Dendritic cell treated with granulocyte-macrophage colony-stimulating factor and Interleukin-4, amounts not matched to agents 40 ng/mL and 50 ng/mL, for 4 days (primary cell): ENCODE data around the gene ZNF576.

Experiments
- H3K27ac Mint-ChIP-seq: one replicate; pipeline ENCODE4 v1.8.0; 2022; ENCODE audit warnings: mild to moderate bottlenecking, mixed read lengths
- H3K27me3 Mint-ChIP-seq: one replicate; pipeline ENCODE4 v1.8.0; 2022; ENCODE audit warnings: mild to moderate bottlenecking, mixed read lengths
- H3K36me3 Mint-ChIP-seq: one replicate; pipeline ENCODE4 v1.8.0; 2022; ENCODE audit warnings: low read depth, mixed read lengths
- H3K4me1 Mint-ChIP-seq: one replicate; pipeline ENCODE4 v1.8.0; 2022; ENCODE audit warnings: low read depth, mixed read lengths
- H3K4me3 Mint-ChIP-seq: one replicate; pipeline ENCODE4 v1.8.0; 2022; ENCODE audit warnings: mild to moderate bottlenecking, moderate library complexity, mixed read lengths
- H3K9me3 Mint-ChIP-seq: one replicate; pipeline ENCODE4 v1.8.0; 2022; ENCODE audit warnings: mixed read lengths
- intact Hi-C: fragments of 100-400 bp; cut with micrococcal nuclease; formaldehyde crosslinking; loops from one replicate; pipeline ENCODE4 v1.15.0; 2022

Gene ZNF576

DNA sequence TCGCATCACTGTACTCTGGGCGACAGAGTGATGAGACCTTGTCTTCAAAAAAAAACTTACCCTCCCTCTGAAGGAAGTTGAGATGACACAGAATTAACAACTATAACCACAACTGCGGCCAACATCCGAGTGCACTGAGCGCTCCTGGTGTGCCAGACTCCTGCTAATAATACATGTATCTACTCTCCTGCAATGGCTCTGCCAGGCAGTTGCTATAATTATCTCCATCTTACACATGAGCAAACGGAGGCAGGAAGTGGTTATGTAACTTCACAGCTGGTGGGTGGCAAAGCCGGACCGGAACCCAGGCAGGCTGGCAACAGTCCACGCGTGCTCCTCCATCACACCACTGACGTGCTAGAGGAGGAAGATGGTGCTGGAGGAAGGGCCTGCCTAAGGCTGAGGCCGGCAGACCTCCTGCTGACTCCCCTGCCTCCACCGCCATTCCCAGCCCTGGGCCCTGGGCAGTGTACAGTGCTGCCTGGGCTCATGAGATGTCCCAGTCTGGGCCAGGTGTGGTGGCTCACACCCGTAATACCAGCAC lies 33.6 kb upstream of the ZNF576 start:
- intact Hi-C loops, result loop anchor here (5.0 kb wide), 1 partner anchor 35 kb away; the partner anchor contains the start of genes IRGQ and ZNF576
- Mint-ChIP-seq H3K36me3 (peaks cover 51% of the 10 kb centered on the region), H3K4me3 (peak overlapping the region; percentile 37), H3K4me1 (peaks cover 28% of the 10 kb centered on the region), H3K27me3 (no peaks in the 10 kb centered on the region), H3K9me3 (no peaks in the 10 kb centered on the region), H3K27ac (peak overlapping the region; percentile 71)

DNA sequence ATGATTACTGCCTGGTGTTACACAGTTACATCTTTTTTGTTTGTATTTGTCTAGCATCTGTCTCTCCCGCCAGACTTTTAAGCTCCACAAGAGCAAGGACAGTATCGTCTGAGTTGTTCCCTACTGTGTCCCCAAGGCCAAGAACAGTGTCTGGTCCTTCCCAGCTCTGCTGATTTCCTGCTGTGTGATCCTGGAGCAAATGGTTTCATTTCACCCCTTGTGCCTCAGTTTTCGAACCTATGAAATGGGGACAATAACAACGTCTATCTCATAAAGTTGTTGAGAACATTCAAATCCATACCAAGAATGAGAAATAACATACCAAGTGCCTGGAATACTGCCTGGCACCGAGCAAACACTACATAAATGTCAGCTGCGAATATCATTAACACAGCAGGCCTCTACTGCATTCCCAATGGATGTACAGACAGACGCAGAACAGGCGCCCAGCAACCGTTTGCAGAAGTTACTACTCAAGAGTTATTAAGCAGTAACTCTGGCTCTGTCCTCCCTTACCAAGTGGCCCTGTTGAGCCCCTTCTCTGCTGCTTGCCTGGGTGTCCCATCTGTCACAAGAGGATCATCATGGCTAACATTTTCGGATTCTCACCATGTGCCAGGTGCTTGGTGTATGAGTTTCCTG lies 32.5 kb upstream of the ZNF576 start:
- H3K27me3 Mint-ChIP-seq, result no peaks in the 10 kb centered on the region
- H3K27ac Mint-ChIP-seq, result peak overlapping the region; percentile 71
- no peak overlapping the region for H3K4me3 Mint-ChIP-seq
- no peaks in the 10 kb centered on the region for H3K9me3 Mint-ChIP-seq
- H3K4me1 Mint-ChIP-seq, result peaks cover 28% of the 10 kb centered on the region
- peaks cover 51% of the 10 kb centered on the region for H3K36me3 Mint-ChIP-seq
- intact Hi-C loops, result loop anchor here (5.0 kb wide), 1 partner anchor 33 kb away; the partner anchor contains the start of genes IRGQ and ZNF576

DNA sequence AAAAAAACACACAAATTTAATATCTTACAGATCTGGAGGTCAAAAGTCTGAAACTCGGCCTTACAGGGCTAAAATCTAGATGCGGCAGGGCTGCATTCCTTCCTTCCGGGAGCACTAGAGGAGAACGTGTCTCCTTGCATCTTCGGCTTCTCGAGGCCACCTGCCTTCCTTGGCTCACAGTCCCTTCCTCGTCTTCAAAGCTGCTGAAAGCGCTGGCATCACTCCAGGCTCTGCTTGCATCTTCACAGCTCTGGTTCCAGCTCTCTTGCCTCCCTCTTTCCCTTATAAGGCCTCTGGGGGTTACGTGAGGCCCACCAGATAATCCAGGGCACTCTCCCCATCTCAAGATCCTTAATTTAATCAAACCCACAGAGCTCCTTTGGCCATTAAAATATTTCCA lies 31.6 kb upstream of the ZNF576 start:
- peaks cover 49% of the 10 kb centered on the region for H3K36me3 Mint-ChIP-seq
- no peak overlapping the region for H3K4me3 Mint-ChIP-seq
- no peaks in the 10 kb centered on the region for H3K9me3 Mint-ChIP-seq
- H3K27ac Mint-ChIP-seq, result peak overlapping the region; percentile 5
- intact Hi-C loops, result loop anchor here (5.0 kb wide), 1 partner anchor 33 kb away; the partner anchor contains the start of genes IRGQ and ZNF576
- H3K4me1 Mint-ChIP-seq, result peaks cover 28% of the 10 kb centered on the region
- H3K27me3 Mint-ChIP-seq, result no peaks in the 10 kb centered on the region

DNA sequence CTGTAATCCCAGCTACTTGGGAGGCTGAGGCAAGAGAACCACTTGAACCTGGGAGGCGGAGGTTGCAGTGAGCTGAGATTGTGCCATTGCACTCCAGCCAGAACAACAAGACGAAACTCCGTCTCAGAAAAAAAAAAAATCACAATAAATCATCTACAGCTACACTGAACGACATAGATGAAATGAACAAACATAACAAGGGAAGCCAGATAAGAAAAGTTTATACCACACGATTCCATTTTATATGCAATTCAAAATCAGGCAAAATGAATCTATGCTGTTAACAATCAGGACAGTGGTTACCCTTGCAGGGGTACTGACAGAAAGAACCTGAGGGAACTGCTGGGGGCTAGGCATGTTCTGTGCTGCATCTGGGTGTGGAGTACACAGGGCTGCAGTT lies 26.7 kb upstream of the ZNF576 start:
- H3K9me3 Mint-ChIP-seq, result no peaks in the 10 kb centered on the region
- H3K27ac Mint-ChIP-seq, result no peak overlapping the region
- intact Hi-C loops, result no loop called here
- peaks cover 21% of the 10 kb centered on the region for H3K4me1 Mint-ChIP-seq
- peaks cover 42% of the 10 kb centered on the region for H3K36me3 Mint-ChIP-seq
- no peak overlapping the region for H3K4me3 Mint-ChIP-seq
- H3K27me3 Mint-ChIP-seq, result no peaks in the 10 kb centered on the region

DNA sequence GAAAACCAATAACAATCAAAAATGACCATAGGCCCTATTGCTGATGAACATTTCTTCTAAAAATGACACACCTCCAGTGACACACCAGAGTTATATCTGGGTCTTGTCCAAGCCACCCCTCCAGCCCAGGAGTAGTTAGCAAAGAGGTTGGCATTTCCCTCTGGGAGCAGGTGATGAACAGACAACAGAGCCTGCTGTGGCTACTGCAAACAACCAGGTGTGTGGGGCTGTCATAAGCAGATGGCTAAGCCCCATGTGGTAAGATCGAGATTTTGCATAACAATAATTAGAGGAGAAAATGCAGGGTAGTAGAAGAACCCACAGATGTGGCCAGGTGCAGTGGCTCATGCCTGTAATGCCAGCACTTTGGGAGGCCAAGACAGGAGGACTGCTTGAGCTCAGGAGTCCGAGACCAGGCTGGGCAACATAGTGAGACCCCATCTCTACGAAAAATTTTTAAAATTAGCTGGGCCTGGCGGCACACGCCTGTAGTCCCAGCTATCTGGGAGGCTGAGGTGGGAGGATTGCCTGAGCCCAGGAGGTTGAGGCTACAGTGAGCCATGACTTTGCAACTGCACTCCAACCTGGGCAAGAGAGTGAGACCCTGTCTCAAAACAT lies 26.1 kb upstream of the ZNF576 start:
- Mint-ChIP-seq H3K36me3 (peaks cover 47% of the 10 kb centered on the region), H3K27ac (no peak overlapping the region), H3K4me1 (peaks cover 22% of the 10 kb centered on the region), H3K27me3 (no peaks in the 10 kb centered on the region), H3K4me3 (no peak overlapping the region), H3K9me3 (no peaks in the 10 kb centered on the region)
- intact Hi-C loops, result no loop called here

DNA sequence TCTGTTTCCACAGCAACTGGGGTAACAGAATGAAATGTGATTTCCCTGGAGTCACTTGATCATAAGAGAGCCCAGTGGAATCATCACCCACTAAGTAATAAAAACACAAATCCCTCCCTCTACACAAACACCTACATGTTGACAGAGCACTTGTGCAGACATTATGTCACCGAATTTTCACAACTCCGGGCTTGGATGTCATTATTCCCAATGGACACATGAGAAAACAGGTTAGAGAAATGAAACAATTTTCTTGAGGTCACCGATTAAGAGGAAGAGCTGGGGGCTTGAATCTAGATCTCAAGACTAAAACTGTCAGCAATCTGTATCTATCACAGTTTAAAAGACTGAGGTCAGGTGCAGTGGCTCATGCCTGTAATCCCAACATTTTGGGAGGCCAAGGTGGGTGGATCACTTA lies 24.2 kb upstream of the ZNF576 start:
- Mint-ChIP-seq H3K27ac (no peak overlapping the region), H3K4me3 (no peak overlapping the region), H3K4me1 (peaks cover 30% of the 10 kb centered on the region)

DNA sequence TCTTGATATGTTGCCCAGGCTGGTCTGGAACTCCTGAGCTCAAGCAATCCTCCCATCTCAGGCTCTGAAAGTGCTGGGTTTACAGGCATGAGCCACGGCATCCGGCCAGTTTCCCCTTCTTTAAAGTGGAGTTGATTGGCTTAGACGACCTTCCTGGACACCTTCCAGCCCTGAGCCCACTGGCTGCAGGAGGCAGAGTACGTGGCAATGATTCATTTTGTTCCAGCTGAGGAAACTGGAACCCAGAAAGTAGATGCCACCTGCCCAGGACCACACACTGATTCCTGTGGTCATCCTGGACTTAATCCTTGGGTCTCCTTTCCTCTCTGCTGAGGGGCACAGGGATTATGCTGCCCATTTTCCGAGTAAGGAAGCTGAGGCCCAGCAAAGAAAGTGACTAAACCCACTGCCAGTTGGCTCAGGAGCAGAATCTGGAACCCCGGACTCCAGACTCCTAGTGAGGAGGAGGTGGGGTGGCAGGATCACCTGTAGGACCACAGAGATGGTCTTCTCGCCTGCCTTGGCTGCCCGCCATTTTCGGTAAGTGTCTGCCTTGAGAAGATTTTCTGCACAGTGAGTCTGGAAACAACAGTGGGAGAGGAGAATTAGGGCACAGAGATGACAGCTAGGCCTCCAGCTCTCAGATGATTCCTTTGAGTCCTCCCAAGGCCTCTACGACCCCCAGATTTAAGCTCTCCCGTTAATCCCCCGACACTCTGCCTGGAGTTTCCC lies 21.8 kb upstream of the ZNF576 start:
- peak overlapping the region; percentile 94 for H3K27ac Mint-ChIP-seq
- H3K4me1 Mint-ChIP-seq, result peaks cover 40% of the 10 kb centered on the region
- H3K27me3 Mint-ChIP-seq, result no peaks in the 10 kb centered on the region
- H3K9me3 Mint-ChIP-seq, result no peaks in the 10 kb centered on the region
- H3K36me3 Mint-ChIP-seq, result peaks cover 34% of the 10 kb centered on the region
- intact Hi-C loops, result loop anchor here (1.0 kb wide), 1 partner anchor 22 kb away; the partner anchor contains the start of genes IRGQ and ZNF576
- H3K4me3 Mint-ChIP-seq, result peak overlapping the region; percentile 94

More for the DNA sequence above, 24.2 kb upstream of the ZNF576 start:
- no peaks in the 10 kb centered on the region for H3K9me3 Mint-ChIP-seq
- H3K36me3 Mint-ChIP-seq, result peaks cover 43% of the 10 kb centered on the region
- intact Hi-C loops, result no loop called here
- H3K27me3 Mint-ChIP-seq, result no peaks in the 10 kb centered on the region

DNA sequence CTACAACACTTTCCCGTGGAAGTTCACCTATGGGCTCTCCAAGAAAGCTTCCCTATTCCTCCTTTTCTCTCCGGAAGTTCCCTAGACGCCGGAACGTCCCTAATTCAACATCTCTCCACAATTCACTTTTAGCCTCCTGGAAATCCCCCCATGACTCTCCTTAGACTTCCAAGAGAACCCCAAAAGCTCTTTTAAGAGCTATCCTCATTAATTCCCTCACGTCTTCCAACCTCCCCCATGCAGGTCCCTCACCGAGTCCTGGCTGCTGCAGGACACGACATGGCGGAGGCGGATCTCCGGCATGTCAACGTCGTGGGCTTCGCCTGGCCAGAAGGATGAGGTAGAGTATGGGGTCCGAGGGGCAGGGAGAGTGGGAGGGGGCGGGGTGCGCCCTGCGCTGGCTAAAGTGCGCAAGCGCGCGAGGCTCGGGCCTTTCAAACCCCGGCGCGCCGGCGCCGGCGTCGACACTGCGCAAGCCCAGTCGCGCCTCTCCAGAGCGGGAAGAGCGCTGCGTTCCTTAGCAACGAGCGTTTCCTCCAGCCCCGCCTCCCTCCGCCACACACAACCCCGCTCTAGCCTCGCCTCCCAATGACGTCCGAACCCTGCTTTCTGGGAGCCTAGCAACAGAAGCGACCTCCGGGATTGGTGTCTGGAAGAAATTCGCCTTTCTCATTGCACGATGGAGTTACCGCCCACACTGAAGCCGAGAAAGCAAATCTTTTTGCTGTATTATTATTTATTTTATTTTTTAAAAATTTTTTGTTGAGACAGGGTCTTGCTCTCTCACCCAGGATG lies 21.0 kb upstream of the ZNF576 start, which contains the start of the genes PINLYP and XRCC1:
Gene PINLYP, plus strand, starts transcription at position 646 of the 795 bp plus-strand sequence. CDS start 1,391 bp downstream, outside the sequence.
Gene XRCC1, minus strand, starts transcription at position 372 of the 795 bp plus-strand sequence. Its CDS starts 69 bp downstream, at position 303.
- intact Hi-C loops, result loop anchor here (1.0 kb wide), 1 partner anchor 21 kb away; the partner anchor contains the start of genes IRGQ and ZNF576
- Mint-ChIP-seq H3K4me1 (peaks cover 44% of the 10 kb centered on the region), H3K4me3 (peak within 1 kb of the TSS; percentile 94), H3K27me3 (no peaks in the 10 kb centered on the region), H3K27ac (peak within 1 kb of the TSS; percentile 94), H3K36me3 (peaks cover 26% of the 10 kb centered on the region), H3K9me3 (no peaks in the 10 kb centered on the region)

DNA sequence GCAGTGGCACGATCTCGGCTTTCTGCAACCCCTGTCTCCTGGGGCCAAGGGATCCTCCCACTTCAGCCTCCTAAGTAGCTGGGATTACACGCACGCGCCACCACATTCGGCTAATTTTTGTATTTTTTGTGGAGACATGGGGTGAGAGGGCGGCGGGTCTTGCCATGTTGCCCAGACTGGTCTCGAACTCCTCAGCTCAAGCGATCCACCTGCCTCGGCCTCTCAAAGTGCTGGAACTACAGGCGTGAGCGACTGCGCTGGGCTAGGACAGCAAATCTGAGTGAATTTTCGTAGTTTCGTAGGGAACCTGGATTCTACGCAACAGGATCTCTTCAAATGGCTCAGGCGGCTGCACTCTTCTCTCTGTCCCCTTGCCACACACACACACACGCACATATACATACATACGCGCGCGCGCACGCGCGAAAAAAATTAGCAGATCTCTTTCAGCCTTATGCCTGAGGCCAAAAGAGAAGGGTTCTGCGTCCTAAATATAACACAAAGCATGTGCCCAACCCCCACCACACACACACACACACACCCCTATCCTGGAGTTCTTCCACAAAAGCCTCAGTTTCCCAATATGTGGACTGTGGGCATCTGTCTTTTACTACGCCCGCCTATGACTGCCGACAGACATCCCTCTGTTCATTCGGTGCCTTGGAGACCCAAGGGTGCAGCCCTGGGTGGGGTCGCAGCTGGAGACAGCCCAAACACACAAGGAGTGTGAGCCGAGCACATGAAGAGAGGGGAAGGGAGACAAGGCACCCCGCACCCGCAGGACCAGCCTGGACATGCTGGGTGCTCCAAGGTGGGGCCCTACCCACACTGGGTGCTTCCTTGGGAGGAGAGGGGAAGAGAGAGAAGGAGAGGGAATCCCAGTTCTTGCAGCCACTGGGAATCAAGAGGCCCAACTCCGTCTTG lies 20.2 kb upstream of the ZNF576 start:
- peak overlapping the region; percentile 94 for H3K27ac Mint-ChIP-seq
- H3K4me1 Mint-ChIP-seq, result peaks cover 43% of the 10 kb centered on the region
- H3K36me3 Mint-ChIP-seq, result peaks cover 18% of the 10 kb centered on the region
- no peaks in the 10 kb centered on the region for H3K9me3 Mint-ChIP-seq
- intact Hi-C loops, result loop anchor here (1.0 kb wide), 1 partner anchor 20 kb away; the partner anchor contains the start of genes IRGQ and ZNF576
- no peaks in the 10 kb centered on the region for H3K27me3 Mint-ChIP-seq
- peak overlapping the region; percentile 50 for H3K4me3 Mint-ChIP-seq

DNA sequence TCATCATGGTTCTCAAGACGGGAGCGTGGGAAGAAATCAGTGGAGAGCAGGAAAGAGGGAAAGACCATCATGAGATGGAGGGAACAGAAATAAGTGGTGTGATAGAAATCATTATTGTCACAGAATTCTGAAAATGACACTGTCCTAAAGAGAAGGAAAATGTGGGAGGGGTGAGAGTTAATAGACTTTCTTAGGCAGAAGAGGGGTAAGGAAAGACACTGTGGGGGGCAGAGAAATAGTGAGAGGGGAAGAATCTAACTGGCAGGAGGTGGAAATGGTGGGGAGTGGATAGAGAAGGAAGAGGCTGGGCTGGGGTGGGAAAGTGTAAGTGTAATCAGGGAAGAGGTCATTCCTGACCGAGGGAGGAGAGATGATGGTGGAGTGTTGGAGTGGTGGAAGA lies 17.6 kb upstream of the ZNF576 start:
- Mint-ChIP-seq H3K9me3 (no peaks in the 10 kb centered on the region), H3K27ac (peak overlapping the region; percentile 2)

DNA sequence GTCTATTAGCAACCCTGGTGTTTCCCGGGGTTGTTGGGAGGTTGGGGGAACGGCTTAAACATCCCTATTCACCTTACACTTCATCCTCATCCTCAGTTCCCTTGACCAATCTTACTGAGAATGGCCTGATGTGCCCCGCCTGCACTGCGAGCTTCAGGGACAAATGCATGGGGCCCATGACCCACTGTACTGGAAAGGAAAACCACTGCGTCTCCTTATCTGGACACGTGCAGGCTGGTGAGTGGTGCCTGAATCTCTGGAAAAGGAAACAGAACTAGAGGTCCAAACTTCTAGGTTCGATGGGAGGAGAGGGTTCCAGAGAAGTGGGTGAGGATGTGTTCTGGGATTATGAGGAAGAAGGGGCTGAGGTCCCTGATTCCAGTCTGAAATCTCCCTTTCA lies 14.9 kb upstream of the ZNF576 start:
- H3K36me3 Mint-ChIP-seq, result peaks cover 10% of the 10 kb centered on the region
- H3K4me1 Mint-ChIP-seq, result peaks cover 41% of the 10 kb centered on the region
- intact Hi-C loops, result no loop called here
- no peaks in the 10 kb centered on the region for H3K27me3 Mint-ChIP-seq
- peak overlapping the region; percentile 16 for H3K27ac Mint-ChIP-seq
- H3K9me3 Mint-ChIP-seq, result no peaks in the 10 kb centered on the region
- H3K4me3 Mint-ChIP-seq, result no peak overlapping the region

More for the DNA sequence above, 17.6 kb upstream of the ZNF576 start:
- Mint-ChIP-seq H3K27me3 (no peaks in the 10 kb centered on the region), H3K4me1 (peaks cover 38% of the 10 kb centered on the region), H3K36me3 (peaks cover 7% of the 10 kb centered on the region), H3K4me3 (no peak overlapping the region)
- intact Hi-C loops, result no loop called here

DNA sequence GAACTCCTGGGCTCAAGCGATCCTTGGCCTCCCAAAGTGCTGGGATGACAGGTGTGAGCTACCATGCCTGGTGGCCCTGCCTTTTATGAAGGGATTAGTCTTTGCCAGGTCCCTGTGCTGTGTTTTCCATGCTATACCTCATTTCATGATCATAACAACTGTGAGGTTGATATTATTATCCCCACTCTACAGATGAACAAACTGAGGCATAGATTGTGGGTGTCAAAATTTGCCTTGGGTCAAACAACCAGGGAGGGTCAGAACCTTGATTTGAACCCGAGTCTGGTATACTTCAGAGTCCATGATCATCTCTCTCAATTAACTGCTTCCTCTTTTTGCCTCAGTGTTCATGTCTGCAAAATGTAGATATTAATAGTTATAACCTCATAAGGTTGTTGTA lies 13.9 kb upstream of the ZNF576 start:
- H3K9me3 Mint-ChIP-seq, result no peaks in the 10 kb centered on the region
- no peaks in the 10 kb centered on the region for H3K27me3 Mint-ChIP-seq
- peaks cover 39% of the 10 kb centered on the region for H3K4me1 Mint-ChIP-seq
- peaks cover 17% of the 10 kb centered on the region for H3K36me3 Mint-ChIP-seq
- H3K4me3 Mint-ChIP-seq, result no peak overlapping the region
- H3K27ac Mint-ChIP-seq, result no peak overlapping the region
- intact Hi-C loops, result no loop called here
